ENCODE measurements around the gene ZNF579. TPM values are rescaled to one million over a fixed set of nuclear protein-coding genes. Genes with fewer than 3 reads are reported as not detected.

The ZNF579 gene
- total RNA-seq, 2 experiments from 2014 or later = 6.7 to 7.1 TPM

DNA sequence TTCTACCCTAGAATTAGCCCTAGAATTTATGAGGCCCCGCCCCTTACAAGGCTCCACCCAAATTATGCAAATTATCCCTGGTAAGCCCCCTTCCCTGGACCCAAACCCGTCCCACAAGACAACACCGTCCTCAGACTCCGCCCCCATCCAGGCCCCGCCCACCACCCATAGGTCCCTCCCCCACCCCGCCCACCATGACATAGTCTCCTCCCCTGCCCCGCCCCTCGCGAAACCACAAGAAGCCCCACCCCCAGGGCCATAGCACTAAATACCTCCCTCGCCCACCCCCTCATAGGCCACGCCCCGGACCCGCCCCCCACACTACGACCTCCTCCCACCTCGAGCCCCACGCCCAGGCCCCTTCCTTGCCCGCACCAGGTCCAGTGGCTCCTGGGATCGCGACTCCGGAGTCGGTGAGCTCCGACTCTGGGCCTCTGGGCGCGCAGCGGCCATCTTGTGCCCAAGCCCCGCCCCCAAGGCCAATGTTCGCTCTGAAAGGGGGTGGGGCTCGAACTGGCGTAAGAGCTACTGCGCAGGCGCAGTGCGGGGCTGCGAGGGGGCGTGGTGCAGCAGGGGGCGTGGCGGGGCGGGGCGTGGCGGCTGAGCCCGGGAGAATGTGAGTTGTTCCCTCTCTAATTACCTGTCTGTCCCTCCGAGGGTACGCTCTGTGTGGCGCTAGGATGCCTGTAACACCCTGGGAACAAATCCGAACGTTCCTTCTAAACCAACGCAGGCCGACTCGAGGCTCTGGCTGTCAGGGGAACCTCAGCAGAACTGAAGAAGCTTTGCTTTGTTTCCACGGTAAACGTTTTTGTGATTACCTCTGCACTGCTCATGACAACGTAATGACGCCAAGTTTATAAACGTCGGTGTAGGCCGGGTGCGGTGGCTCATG, 43.7 kb upstream of the ZNF579 start, which contains the start of gene ZNF784:
ZNF784 (minus strand) TSS at position 458 of the 895 bp plus-strand sequence; CDS start at position 453, 5 bp downstream.
- Histone ChIP-seq H3K9me3 (ENCODE audit: control insufficient read depth in 1 of 2, insufficient read depth in 1 of 2, low read length in 2 of 2) (no peaks in the 10 kb centered on the region), H3K36me3 (ENCODE audit: insufficient read depth, low read length) (peaks cover 8% of the 10 kb centered on the region), H3K27me3 (ENCODE audit: control insufficient read depth in 1 of 2, insufficient read depth in 2 of 2, low read length in 2 of 2) (no peaks in the 10 kb centered on the region), H3K4me1 (ENCODE audit: insufficient read depth, low read length) (peaks cover 56% of the 10 kb centered on the region), H3K4me3 (ENCODE audit: low read length) (peak within 1 kb of the TSS; percentile 68), H3K27ac (ENCODE audit: low read depth in 1 of 2, low read length in 2 of 2) (peak within 1 kb of the TSS; percentile 89 to 94)
- peak within 1 kb of the TSS; percentile 98 for H3K4me3 Mint-ChIP-seq
- CTCF ChIA-PET = interaction anchor here (3.2 to 5.4 kb wide), 3 partner anchors 15 to 120 kb away, joined by 20 to 60 read pairs (median 24); partner anchors contain the start of gene ZNF865
- H3K27ac Mint-ChIP-seq = peak within 1 kb of the TSS; percentile 100
- peak; percentile 88 to 98 (median 93) for DNase-seq
- no peaks in the 10 kb centered on the region for H3K27me3 Mint-ChIP-seq
- peak; percentile 69 for ATAC-seq (ENCODE audit: poor library complexity)
- intact Hi-C loops (cut with DNase I, micrococcal nuclease) = loop anchor here (1.0 kb wide), 2 partner anchors 19 to 25 kb away; partner anchors contain the start of genes FIZ1 (in 1 of the 2) and ZNF865 (in 1 of the 2)
- peaks cover 28% of the 10 kb centered on the region for H3K36me3 Mint-ChIP-seq (ENCODE audit: low read depth)
- POLR2A ChIA-PET = interaction anchor here (0.9 to 4.8 kb wide), 18 partner anchors 9 to 1161 kb away, joined by 3 to 50 read pairs (median 8); partner anchors contain the start of genes FIZ1, HSPBP1, LENG9 and PPP6R1
- no peaks in the 10 kb centered on the region for H3K9me3 Mint-ChIP-seq
- TF ChIP-seq, protein P1, sequence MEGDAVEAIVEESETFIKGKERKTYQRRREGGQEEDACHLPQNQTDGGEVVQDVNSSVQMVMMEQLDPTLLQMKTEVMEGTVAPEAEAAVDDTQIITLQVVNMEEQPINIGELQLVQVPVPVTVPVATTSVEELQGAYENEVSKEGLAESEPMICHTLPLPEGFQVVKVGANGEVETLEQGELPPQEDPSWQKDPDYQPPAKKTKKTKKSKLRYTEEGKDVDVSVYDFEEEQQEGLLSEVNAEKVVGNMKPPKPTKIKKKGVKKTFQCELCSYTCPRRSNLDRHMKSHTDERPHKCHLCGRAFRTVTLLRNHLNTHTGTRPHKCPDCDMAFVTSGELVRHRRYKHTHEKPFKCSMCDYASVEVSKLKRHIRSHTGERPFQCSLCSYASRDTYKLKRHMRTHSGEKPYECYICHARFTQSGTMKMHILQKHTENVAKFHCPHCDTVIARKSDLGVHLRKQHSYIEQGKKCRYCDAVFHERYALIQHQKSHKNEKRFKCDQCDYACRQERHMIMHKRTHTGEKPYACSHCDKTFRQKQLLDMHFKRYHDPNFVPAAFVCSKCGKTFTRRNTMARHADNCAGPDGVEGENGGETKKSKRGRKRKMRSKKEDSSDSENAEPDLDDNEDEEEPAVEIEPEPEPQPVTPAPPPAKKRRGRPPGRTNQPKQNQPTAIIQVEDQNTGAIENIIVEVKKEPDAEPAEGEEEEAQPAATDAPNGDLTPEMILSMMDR (IDR thresholded peaks at IDR 0.05) = no peak
- H3K4me1 Mint-ChIP-seq (ENCODE audit: low read depth) = peaks cover 55% of the 10 kb centered on the region

DNA sequence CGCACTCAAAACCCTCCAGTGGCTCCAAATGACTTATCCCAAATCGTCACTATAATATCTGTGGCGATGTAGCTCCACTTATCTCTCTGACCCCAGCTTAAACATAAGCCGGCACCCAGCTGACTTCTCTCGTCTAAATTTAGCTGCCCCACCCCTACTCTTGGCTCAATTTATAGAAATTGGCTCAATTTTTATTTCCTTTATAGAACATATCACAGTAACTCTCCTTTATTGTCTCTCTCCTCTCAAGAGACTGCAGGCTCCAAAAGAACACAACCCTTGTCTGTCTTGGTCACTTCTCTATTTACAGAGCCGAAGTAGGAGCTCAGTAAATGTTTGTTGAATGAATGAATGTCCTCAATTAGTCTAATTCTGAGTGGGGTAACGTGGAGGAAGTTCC, 42.9 kb upstream of the ZNF579 start:
- peaks cover 56% of the 10 kb centered on the region for H3K4me1 ChIP-seq (ENCODE audit: insufficient read depth, low read length)
- ATAC-seq (ENCODE audit: poor library complexity) = no peak
- Mint-ChIP-seq H3K27me3 (no peaks in the 10 kb centered on the region), H3K4me1 (ENCODE audit: low read depth) (peaks cover 56% of the 10 kb centered on the region), H3K27ac (peak overlapping the region; percentile 100), H3K4me3 (peak overlapping the region; percentile 98), H3K9me3 (no peaks in the 10 kb centered on the region), H3K36me3 (ENCODE audit: low read depth) (peaks cover 28% of the 10 kb centered on the region)
- no peak overlapping the region for H3K4me3 ChIP-seq (ENCODE audit: low read length)
- TF ChIP-seq, protein P1 (IDR thresholded peaks at IDR 0.05) = no peak
- H3K27ac ChIP-seq (ENCODE audit: low read depth in 1 of 2, low read length in 2 of 2) = no peak overlapping the region
- CTCF ChIA-PET = interaction anchor here (1.1 to 5.4 kb wide), 3 partner anchors 17 to 120 kb away, joined by 3 to 60 read pairs (median 24); partner anchors contain the start of gene ZNF865
- intact Hi-C loops (cut with DNase I, micrococcal nuclease) = loop anchor here in 1 of 2 experiments (1.0 kb wide), 1 partner anchor 18 kb away; the partner anchor contains the start of gene ZNF865
- H3K9me3 ChIP-seq (ENCODE audit: control insufficient read depth in 1 of 2, insufficient read depth in 1 of 2, low read length in 2 of 2) = no peaks in the 10 kb centered on the region
- H3K36me3 ChIP-seq (ENCODE audit: insufficient read depth, low read length) = peaks cover 8% of the 10 kb centered on the region
- no peaks in the 10 kb centered on the region for H3K27me3 ChIP-seq (ENCODE audit: control insufficient read depth in 1 of 2, insufficient read depth in 2 of 2, low read length in 2 of 2)
- POLR2A ChIA-PET = interaction anchor here (1.0 to 4.8 kb wide), 6 partner anchors 10 to 43 kb away, joined by 4 to 50 read pairs (median 26); partner anchors contain the start of genes FIZ1, ZNF524, ZNF579 and ZNF865
- DNase-seq = no peak

- Histone ChIP-seq H3K27ac (ENCODE audit: low read depth in 1 of 2, low read length in 2 of 2) (no peak overlapping the region), H3K4me1 (ENCODE audit: insufficient read depth, low read length) (peaks cover 56% of the 10 kb centered on the region), H3K4me3 (ENCODE audit: low read length) (no peak overlapping the region), H3K9me3 (ENCODE audit: control insufficient read depth in 1 of 2, insufficient read depth in 1 of 2, low read length in 2 of 2) (no peaks in the 10 kb centered on the region), H3K27me3 (ENCODE audit: control insufficient read depth in 1 of 2, insufficient read depth in 2 of 2, low read length in 2 of 2) (no peaks in the 10 kb centered on the region), H3K36me3 (ENCODE audit: insufficient read depth, low read length) (peaks cover 8% of the 10 kb centered on the region)
- peak overlapping the region; percentile 15 for H3K4me3 Mint-ChIP-seq
- H3K36me3 Mint-ChIP-seq (ENCODE audit: low read depth) = peaks cover 28% of the 10 kb centered on the region
- CTCF ChIA-PET = interaction anchor here (1.1 to 5.4 kb wide), 3 partner anchors 8 to 119 kb away, joined by 3 to 60 read pairs (median 3); partner anchors contain the start of gene ZNF865
- intact Hi-C loops (cut with DNase I, micrococcal nuclease) = loop anchor here in 1 of 2 experiments (1.0 kb wide), 1 partner anchor 18 kb away; the partner anchor contains the start of gene ZNF865
- H3K27me3 Mint-ChIP-seq = no peaks in the 10 kb centered on the region
- TF ChIP-seq, protein P1 (IDR thresholded peaks at IDR 0.05) = no peak
- POLR2A ChIA-PET = interaction anchor here (2.7 to 4.8 kb wide), 4 partner anchors 10 to 24 kb away, joined by 11 to 50 read pairs (median 44); partner anchors contain the start of genes FIZ1, ZNF524 and ZNF865
- no peaks in the 10 kb centered on the region for H3K9me3 Mint-ChIP-seq
- H3K27ac Mint-ChIP-seq = peak overlapping the region; percentile 100
- ATAC-seq (ENCODE audit: poor library complexity) = no peak
- no peak for DNase-seq
- H3K4me1 Mint-ChIP-seq (ENCODE audit: low read depth) = peaks cover 56% of the 10 kb centered on the region
Observed at GRCh38 chr19:55623130-55623529, 42.5 kb upstream of the ZNF579 start.

Measured in CD4-positive, alpha-beta T cell (primary cell).